ENCODE results near the gene SLC30A3. TPM values are rescaled to one million over a fixed set of nuclear protein-coding genes. Genes with fewer than 3 reads are reported as not detected.
"Not testable (repeated sequence)": the region's sequence is repeated elsewhere in the genome, so short reads cannot be mapped to it uniquely, and the experiment has no call there.

SLC30A3 gene
- total RNA-seq, 1 donor from 2014 or later: 0.82 TPM

- FAIRE-seq (no peak), DNase-seq (ENCODE audit: low spot score in 2 of 2) (no peak)
These were observed 25.8 kb upstream of the SLC30A3 start for GRCh38 chr2:27288610-27289009.

DNA sequence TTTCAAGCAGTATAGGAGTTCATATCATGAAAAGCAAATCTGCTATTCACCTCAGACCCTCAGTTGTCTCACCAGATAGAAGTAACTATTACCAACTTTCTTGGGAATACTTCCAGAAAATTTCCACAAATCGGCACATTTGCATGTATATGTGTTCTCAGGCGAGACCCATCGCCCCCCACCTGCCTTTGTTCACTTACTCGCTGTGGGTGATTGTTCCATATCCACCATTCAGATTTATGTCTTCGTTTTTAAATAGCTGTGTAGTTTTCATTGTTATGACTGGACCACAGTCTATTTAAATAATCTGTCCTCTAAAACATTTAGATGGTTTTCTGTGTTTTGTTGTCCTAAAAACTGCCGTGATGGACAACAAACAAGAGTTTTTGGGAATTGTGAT is 22.6 kb upstream of the SLC30A3 start:
- no peak for FAIRE-seq
- no peak for DNase-seq (ENCODE audit: low spot score in 2 of 2)

DNA sequence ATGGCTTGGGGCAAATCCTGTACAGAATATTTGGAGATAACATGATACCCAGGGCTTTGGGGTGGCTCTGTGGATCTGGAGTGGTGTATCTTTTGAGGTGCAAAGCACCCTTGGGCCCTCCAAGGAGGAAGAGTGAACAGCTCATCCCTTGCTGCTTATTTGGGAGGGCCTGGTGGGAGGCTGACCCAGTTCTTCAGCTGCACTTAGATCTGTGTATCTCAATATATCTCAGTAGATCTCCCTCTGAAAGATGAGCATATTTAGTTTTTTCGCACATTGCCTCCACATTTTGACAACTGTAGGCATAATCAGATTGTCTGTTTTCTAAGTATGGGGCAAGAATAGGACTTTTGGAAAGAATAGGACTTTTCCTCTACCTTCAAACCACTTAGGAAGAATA is 22.1 kb upstream of the SLC30A3 start:
- FAIRE-seq (no peak), DNase-seq (ENCODE audit: low spot score in 2 of 2) (no peak)

- no peak for FAIRE-seq
These were observed 20.0 kb upstream of the SLC30A3 start for GRCh38 chr2:27282892-27283291.

DNA sequence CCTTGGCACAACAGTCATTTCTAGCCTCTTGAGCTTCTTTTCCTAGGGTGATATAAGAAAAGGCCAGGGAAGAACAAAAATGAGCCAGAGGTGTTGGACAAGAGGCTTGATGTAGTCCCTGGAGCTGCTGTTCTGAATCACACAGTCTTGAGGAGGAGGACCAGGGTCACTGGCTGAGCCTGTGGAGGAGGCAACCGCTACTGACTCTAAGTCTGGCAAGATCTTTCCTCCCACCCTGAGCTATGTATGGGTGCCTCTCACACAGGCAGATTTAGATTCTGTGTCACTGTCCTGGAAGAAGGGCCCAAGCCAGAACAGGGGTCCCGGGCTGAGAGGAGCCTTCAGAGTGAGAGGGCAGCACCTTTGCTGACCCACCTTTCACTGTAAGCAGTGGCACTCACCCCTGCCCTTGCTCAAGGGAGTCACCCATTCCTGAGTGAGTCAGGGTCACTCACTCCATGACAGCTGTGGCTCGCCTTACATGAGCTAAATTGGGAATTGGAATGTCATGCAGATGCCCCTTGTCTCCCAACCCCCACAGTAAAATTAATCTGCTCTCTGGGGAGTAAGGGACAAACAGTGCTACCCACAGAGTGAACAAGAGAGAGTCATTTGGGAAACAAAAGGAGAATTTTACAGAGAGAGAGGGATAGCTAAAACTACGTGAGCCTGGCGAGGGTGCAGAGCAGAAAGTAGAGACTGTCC is 19.2 kb upstream of the SLC30A3 start, which contains the start of gene TRIM54:
TSS of gene TRIM54 (plus strand) at position 575 of the 705 bp plus-strand sequence. CDS start 303 bp downstream, outside the sequence.
- DNase-seq (ENCODE audit: low spot score in 2 of 2): no peak
- FAIRE-seq: no peak

More at GRCh38 chr2:27282892-27283291, 20.0 kb upstream of the SLC30A3 start:
- no peak for DNase-seq (ENCODE audit: low spot score in 2 of 2)

GRCh38 chr2:27281442-27281841 is 18.6 kb upstream of the SLC30A3 start:
- DNase-seq (ENCODE audit: low spot score in 2 of 2) (no peak), FAIRE-seq (no peak)

GRCh38 chr2:27280826-27281225 is 18.0 kb upstream of the SLC30A3 start:
- no peak for FAIRE-seq
- no peak for DNase-seq (ENCODE audit: low spot score in 2 of 2)

GRCh38 chr2:27278010-27278409 is 15.2 kb upstream of the SLC30A3 start:
- no peak for FAIRE-seq
- DNase-seq (ENCODE audit: low spot score in 2 of 2): no peak

- no peak for FAIRE-seq
- DNase-seq (ENCODE audit: low spot score in 2 of 2): no peak
These were observed 12.6 kb upstream of the SLC30A3 start, which contains the start of gene DNAJC5G for GRCh38 chr2:27275211-27276150. Gene DNAJC5G (plus strand): TSS chr2:27275433. CDS start chr2:27276729, 1,296 bp downstream.

- not testable (repeated sequence) for DNase-seq (ENCODE audit: low spot score in 2 of 2); FAIRE-seq
These were observed 10.0 kb upstream of the SLC30A3 start for GRCh38 chr2:27272537-27273522.

DNA sequence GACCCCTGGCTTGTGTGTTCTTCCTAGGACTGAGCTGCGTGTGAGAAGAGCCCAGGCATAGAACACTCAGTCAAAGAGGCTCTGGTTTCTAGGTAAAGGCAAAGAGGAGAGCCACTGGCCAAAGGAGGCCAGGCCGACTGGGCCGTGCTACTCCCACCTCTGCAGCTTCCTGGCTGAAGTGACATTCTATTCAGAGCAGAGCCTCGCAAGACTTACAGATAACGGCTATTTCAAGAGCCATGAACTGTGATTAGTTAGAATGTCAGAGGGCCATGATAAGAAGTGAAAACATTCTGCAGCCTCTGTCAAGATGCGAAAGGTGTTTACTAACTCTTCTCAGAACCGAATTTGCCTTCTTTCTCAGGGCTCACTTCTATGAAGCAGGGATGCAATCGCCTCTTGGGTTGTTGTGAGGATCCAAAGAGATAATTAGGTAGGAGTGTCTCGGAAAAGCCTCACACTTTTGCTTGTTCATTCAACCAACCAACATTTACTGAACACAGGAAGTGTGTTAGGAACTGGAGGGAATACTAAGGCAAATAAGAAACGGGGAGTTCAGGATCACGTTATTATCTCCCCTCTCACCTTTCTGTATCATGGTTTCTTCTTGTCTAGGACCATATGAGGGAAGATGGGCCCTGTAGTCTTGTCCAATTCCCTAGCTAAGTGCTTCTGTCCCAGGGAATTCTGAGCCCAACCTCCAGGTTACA is 8.9 kb upstream of the SLC30A3 start:
- DNase-seq (ENCODE audit: low spot score in 2 of 2): no peak

GRCh38 chr2:27270670-27271069 is 7.8 kb upstream of the SLC30A3 start:
- FAIRE-seq (no peak), DNase-seq (ENCODE audit: low spot score in 2 of 2) (no peak)

More for the DNA sequence above, 8.9 kb upstream of the SLC30A3 start:
- FAIRE-seq: no peak

DNA sequence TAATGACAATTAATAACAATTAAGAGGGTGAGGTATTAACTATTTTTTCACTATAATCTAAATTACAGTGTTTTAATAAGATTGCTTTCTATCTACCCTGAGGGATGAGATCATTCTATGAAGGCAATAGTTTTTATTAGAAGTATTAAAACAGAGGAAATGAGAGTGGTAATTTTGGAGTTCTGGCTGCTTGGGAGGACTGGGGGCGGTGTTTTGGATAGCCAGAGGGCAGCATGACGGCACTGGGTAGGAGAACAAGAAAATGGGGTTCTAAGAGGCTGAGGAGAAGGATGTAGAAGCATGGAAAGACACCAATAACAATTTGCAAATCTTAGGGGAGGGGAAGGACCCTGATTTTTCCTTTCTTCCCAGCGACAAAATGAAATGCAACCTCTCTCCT is 7.3 kb upstream of the SLC30A3 start:
- no peak for DNase-seq (ENCODE audit: low spot score in 2 of 2)
- no peak for FAIRE-seq

DNA sequence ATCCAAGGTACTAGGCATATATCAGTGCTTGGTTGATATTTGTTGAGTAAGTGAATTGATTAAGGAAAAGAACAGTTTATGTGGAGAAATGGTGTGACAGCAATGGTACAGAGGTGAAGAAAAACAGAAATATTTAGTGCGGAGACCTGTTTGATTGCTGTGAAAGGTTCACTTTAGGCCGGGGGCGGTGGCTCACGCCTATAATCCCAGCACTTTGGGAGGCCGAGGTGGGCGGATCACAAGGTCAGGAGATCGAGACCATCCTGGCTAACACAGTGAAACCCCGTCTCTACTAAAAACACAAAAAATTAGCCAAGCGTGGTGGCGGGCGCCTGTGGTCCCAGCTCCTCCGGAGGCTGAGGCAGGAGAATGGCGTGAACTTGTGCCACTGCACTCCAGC is 5.4 kb upstream of the SLC30A3 start:
- DNase-seq (ENCODE audit: low spot score in 2 of 2); FAIRE-seq: not testable (repeated sequence)

- no peak for FAIRE-seq
- DNase-seq (ENCODE audit: low spot score in 2 of 2): no peak
These were observed 2.7 kb upstream of the SLC30A3 start for GRCh38 chr2:27265536-27265870.

DNA sequence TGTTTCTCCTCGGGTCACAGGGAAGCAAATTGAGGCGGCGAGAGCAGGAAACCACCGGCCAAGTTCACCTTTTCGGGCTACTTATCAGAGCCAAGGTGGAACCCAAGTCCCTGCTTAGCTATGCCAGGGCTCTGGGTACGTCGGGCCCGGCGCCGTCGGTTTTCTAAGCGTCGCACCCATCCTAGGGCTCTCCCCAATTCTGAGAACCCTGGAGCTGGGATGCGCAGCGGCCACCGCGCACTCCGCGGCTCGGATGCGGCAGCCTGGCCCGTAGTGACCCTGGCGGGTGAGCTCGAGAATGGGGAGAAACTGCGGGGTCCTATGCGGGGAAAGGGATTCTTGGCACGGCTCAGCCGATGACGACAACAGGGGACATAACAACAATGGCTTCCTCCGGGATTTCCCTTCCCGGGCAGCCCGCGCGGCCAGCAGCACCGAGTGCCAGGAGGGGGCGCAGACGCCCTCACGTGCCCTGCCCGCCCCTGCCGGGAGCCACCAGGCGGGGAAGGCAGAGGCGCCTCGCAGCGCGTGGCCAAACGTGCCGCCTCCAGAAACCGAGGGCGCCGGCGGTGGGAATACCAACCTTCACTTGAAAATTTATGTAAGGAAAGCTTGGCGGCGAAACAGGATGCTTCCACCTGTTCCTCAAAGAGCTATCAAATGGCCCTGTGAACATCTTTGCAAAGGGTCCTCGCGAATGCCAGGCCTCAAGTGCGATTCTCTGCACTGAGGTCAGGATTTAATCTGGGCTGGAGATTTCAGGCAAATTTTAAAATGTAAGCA is 2.1 kb upstream of the SLC30A3 start:
- DNase-seq (ENCODE audit: low spot score in 2 of 2) (peak; percentile 76 to 85), FAIRE-seq (no peak)

DNA sequence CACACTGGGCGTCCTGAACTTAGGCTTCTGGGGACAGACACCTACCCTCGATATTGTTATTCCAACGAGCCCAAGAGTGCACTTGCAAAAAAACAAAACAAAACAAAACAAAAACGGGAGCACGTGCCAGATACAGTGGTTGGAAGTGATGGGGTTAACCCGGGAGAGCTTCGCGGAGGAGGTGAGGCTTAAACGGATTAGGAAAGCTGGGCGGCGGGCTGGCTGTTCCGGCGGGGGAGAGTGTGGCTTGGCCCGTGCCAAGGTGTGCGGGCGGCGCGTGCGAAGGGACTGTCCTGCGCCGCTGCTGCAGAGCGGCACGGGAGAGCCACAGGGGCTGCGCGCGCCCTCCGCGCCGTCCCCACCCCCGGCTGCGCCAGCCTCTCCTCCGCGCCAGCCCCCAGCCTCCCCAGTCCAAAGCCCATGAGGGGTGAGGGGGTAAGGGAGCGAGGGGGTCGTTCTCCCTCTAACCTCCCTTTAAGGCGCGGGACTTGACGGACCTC is 1.5 kb upstream of the SLC30A3 start:
- FAIRE-seq (no peak), DNase-seq (ENCODE audit: low spot score in 2 of 2) (peak in 1 of 2 donors; percentile 35)
